Gastrocnemius medialis (tissue), 4 donors: Measurements from ENCODE around the gene AMMECR1.
"Not testable (repeated sequence)": the region's sequence is repeated elsewhere in the genome, so short reads cannot be mapped to it uniquely, and the experiment has no call there.

Experiments
- CTCF ChIP-seq, 5 experiments: fragments of 450-650 bp in 3 of 5; fragments of 200-600 bp in 2 of 5; sonication (generic) in 2 of 5; IDR thresholded peaks in 4 of 5; conservative IDR thresholded peaks in 1 of 5; 1 replicate in 4 of 5; 2 replicates in 1 of 5; pipeline ENCODE4 v1.5.1; 2016 to 2019; ENCODE audit warnings: antibody characterized with exemption in 5 of 5, mild to moderate bottlenecking in 3 of 5, moderate library complexity in 3 of 5
- POLR2A ChIP-seq, 2 donors: fragments of 450-650 bp; IDR thresholded peaks; one replicate each; pipeline ENCODE4 v1.6.1; 2017; ENCODE audit warnings: antibody characterized with exemption in 2 of 2, mild to moderate bottlenecking in 2 of 2, moderate library complexity in 2 of 2

GRCh38 chrX:110333458-110333857 is 15.6 kb upstream of the AMMECR1 start:
- not testable (repeated sequence) for TF ChIP-seq CTCF (IDR thresholded peaks at IDR 0.05 in 4 of 5, conservative IDR thresholded peaks at IDR 0.05 in 1 of 5); POLR2A (IDR thresholded peaks at IDR 0.05)
